ENCODE data around the gene GCAT.

GRCh38 chr22:37811867-37812266 lies 4.1 kb downstream of the GCAT start:
- TF ChIP-seq HCFC1 (IDR thresholded peaks at IDR 0.05; ENCODE audit: low read length) (no peak), REST (IDR thresholded peaks at IDR 0.05; ENCODE audit: low read depth, low read length) (no peak), CTCF (IDR thresholded peaks at IDR 0.05 in 2 of 3, conservative IDR thresholded peaks at IDR 0.05 in 1 of 3; ENCODE audit: control insufficient read depth in 2 of 3, extremely low read depth in 1 of 3, insufficient read depth in 1 of 3, low read depth in 3 of 3, low read length in 3 of 3) (no peak), EZH2 (IDR thresholded peaks at IDR 0.05; ENCODE audit: borderline replicate concordance, control insufficient read depth, low read depth, low read length) (no peak), CEBPZ (IDR thresholded peaks at IDR 0.05; ENCODE audit: low read depth, low read length) (no peak), ESRRA (IDR thresholded peaks at IDR 0.05; ENCODE audit: low read length) (no peak), POLR2A (IDR thresholded peaks at IDR 0.05; ENCODE audit: low read depth, low read length) (no peak), CBX3 (IDR thresholded peaks at IDR 0.05; ENCODE audit: borderline replicate concordance, low read depth) (no peak), BCL3 (IDR thresholded peaks at IDR 0.05; ENCODE audit: borderline replicate concordance, insufficient read depth, low read depth, low read length, poor library complexity, severe bottlenecking) (no peak), BHLHE40 (IDR thresholded peaks at IDR 0.05; ENCODE audit: borderline replicate concordance in 1 of 2, low read depth in 2 of 2, low read length in 1 of 2) (no peak), NFYB (IDR thresholded peaks at IDR 0.05; ENCODE audit: insufficient read depth, low read depth, low read length) (no peak)

All from GM12878 (cell line).